Suprapubic skin (tissue), 4 donors: ENCODE data around the gene MRGPRG. TPM values are rescaled to one million over a fixed set of nuclear protein-coding genes. Genes with fewer than 3 reads are reported as not detected.

Experiments
- DNase-seq, 2 donors: peaks; one replicate each; pipeline ENCODE4 v3.0.0-alpha.2; 2019; ENCODE audit warnings: low spot score in 2 of 2
- H3K27ac ChIP-seq: fragments of 200-600 bp; sonication (generic); one replicate; pipeline ENCODE4 v1.5.1; 2019
- H3K27me3 ChIP-seq: fragments of 200-600 bp; sonication (generic); one replicate; pipeline ENCODE4 v1.5.1; 2019
- H3K36me3 ChIP-seq: fragments of 200-600 bp; sonication (generic); one replicate; pipeline ENCODE4 v1.5.1; 2019
- H3K4me1 ChIP-seq: fragments of 200-600 bp; sonication (generic); one replicate; pipeline ENCODE4 v1.5.1; 2019
- H3K4me3 ChIP-seq: fragments of 200-600 bp; sonication (generic); one replicate; pipeline ENCODE4 v1.5.1; 2019; ENCODE audit warnings: mild to moderate bottlenecking
- H3K9me3 ChIP-seq: fragments of 200-600 bp; sonication (generic); one replicate; pipeline ENCODE4 v1.5.1; 2019
- CTCF ChIP-seq, 2 donors: fragments of 200-600 bp in 1 of 2; fragments of 450-650 bp in 1 of 2; sonication (generic) in 1 of 2; IDR thresholded peaks; one replicate each; pipeline ENCODE4 v1.5.1; 2016 to 2019; ENCODE audit warnings: antibody characterized with exemption in 2 of 2, mild to moderate bottlenecking in 1 of 2, moderate library complexity in 1 of 2
- EP300 ChIP-seq: sonication (generic); formaldehyde crosslinking; IDR thresholded peaks from one replicate; pipeline ENCODE4 v1.6.1; 2017; ENCODE audit warnings: antibody characterized with exemption
- POLR2A ChIP-seq, 2 donors: fragments of 450-650 bp; IDR thresholded peaks; one replicate each; pipeline ENCODE4 v1.6.1; 2017; ENCODE audit warnings: antibody characterized with exemption in 2 of 2, mild to moderate bottlenecking in 2 of 2, moderate library complexity in 2 of 2
- POLR2AphosphoS5 ChIP-seq, 3 donors: sonication (generic); formaldehyde crosslinking; IDR thresholded peaks; one replicate each; pipeline ENCODE4 v1.6.1; 2017; ENCODE audit warnings: antibody characterized with exemption in 3 of 3
- WGBS: methylation state at CpG from one replicate; pipeline ENCODE4 v1.1.5; 2018; 5-methylcytosine and 5-hydroxymethylcytosine counted together
- total RNA-seq, 4 donors: library from RNA; depleted of rRNA; stranded (reverse); fragments of >200 nt; gene quantifications; one replicate each; pipeline ENCODE4 v1.1.0, GENCODE V29; 2016

The MRGPRG gene
- total RNA-seq, 4 donors from 2014 or later, result not detected

- H3K36me3 ChIP-seq, result no peaks in the 10 kb centered on the region
- H3K27me3 ChIP-seq, result peaks cover 56% of the 10 kb centered on the region
- no peak overlapping the region for H3K4me3 ChIP-seq
- WGBS, result 78% methylated on average over 7 of the region's 18 CpGs
- peaks cover 6% of the 10 kb centered on the region for H3K4me1 ChIP-seq
- DNase-seq, result peak; percentile 55 to 72
- TF ChIP-seq EP300, result no peak
- no peak overlapping the region for H3K27ac ChIP-seq
- no peaks in the 10 kb centered on the region for H3K9me3 ChIP-seq
Observed at GRCh38 chr11:3226846-3227567, 8.4 kb upstream of the MRGPRG start.

GRCh38 chr11:3225826-3226750, 7.5 kb upstream of the MRGPRG start:
- Histone ChIP-seq H3K27ac (no peak overlapping the region), H3K27me3 (peaks cover 50% of the 10 kb centered on the region), H3K9me3 (no peaks in the 10 kb centered on the region), H3K4me3 (no peak overlapping the region), H3K36me3 (no peaks in the 10 kb centered on the region), H3K4me1 (peaks cover 6% of the 10 kb centered on the region)
- TF ChIP-seq CTCF (IDR thresholded peaks at IDR 0.05) (no peak), POLR2A (IDR thresholded peaks at IDR 0.05) (no peak), EP300 (no peak), POLR2AphosphoS5 (IDR thresholded peaks at IDR 0.05) (no peak)
- DNase-seq, result peak in 1 of 2 donors; percentile 55
- 88% methylated on average over 9 of the region's 21 CpGs for WGBS

GRCh38 chr11:3225159-3225758, 6.6 kb upstream of the MRGPRG start:
- H3K9me3 ChIP-seq, result no peaks in the 10 kb centered on the region
- TF ChIP-seq POLR2A (IDR thresholded peaks at IDR 0.05), result no peak
- TF ChIP-seq EP300, result no peak
- no peak for TF ChIP-seq CTCF (IDR thresholded peaks at IDR 0.05)
- no peak for TF ChIP-seq POLR2AphosphoS5 (IDR thresholded peaks at IDR 0.05)
- no peak overlapping the region for H3K4me3 ChIP-seq
- H3K36me3 ChIP-seq, result no peaks in the 10 kb centered on the region
- H3K4me1 ChIP-seq, result peaks cover 13% of the 10 kb centered on the region
- H3K27ac ChIP-seq, result no peak overlapping the region
- DNase-seq, result peak in 1 of 2 donors; percentile 59
- H3K27me3 ChIP-seq, result peaks cover 50% of the 10 kb centered on the region
- 81% methylated on average over 13 of the region's 17 CpGs for WGBS

DNA sequence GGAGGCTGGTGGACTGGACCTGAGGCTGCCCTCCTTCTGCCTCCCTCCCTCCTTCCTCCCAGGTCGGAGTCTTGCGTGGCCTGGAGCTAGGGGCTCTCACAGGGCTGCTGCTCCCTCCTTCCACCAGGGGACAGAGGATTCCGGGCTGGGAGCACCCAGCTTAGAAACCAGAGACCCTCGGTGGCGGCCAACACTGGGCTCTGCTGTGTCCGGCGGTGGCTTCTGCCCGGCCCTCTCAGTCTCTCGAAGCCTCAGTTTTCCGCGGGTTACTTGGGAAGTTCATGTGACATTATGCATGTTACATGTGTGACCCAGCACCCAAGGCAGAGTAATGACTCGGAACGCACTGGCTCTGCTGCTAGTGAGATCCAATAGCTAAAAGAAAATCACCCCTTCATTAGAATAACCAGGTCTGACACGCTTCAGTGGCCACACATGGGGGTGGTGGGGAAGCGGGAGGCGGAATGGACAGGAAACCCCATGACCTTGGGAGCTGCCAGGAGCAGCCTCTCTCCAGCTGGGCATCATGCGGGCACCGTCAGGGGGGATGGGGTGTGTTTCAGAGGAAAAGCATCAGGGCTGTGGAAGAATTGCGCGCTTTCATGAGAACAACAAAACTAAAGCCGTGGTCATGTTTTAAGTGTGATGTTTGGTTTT, 5.9 kb upstream of the MRGPRG start:
- H3K9me3 ChIP-seq, result no peaks in the 10 kb centered on the region
- TF ChIP-seq POLR2AphosphoS5 (IDR thresholded peaks at IDR 0.05) (no peak), EP300 (no peak), CTCF (IDR thresholded peaks at IDR 0.05) (no peak)
- H3K4me1 ChIP-seq, result peaks cover 13% of the 10 kb centered on the region
- H3K36me3 ChIP-seq, result no peaks in the 10 kb centered on the region
- H3K4me3 ChIP-seq, result no peak overlapping the region
- peaks cover 46% of the 10 kb centered on the region for H3K27me3 ChIP-seq
- 76% methylated on average over 21 of the region's 21 CpGs for WGBS
- DNase-seq, result peak in 1 of 2 donors; percentile 76
- H3K27ac ChIP-seq, result no peak overlapping the region

GRCh38 chr11:3223932-3224381, 5.3 kb upstream of the MRGPRG start:
- no peaks in the 10 kb centered on the region for H3K9me3 ChIP-seq
- WGBS, result 73% methylated on average over 4 of the region's 4 CpGs
- peaks cover 52% of the 10 kb centered on the region for H3K27me3 ChIP-seq
- no peak overlapping the region for H3K27ac ChIP-seq
- peaks cover 13% of the 10 kb centered on the region for H3K4me1 ChIP-seq
- no peaks in the 10 kb centered on the region for H3K36me3 ChIP-seq
- no peak for DNase-seq
- H3K4me3 ChIP-seq, result no peak overlapping the region
- no peak for TF ChIP-seq EP300
- no peak for TF ChIP-seq POLR2A (IDR thresholded peaks at IDR 0.05)
- no peak for TF ChIP-seq CTCF (IDR thresholded peaks at IDR 0.05)
- TF ChIP-seq POLR2AphosphoS5 (IDR thresholded peaks at IDR 0.05), result no peak
